Activated CD4-positive, alpha-beta T cell treated with anti-CD3 and anti-CD28 coated beads, Interleukin-2, amount 10 ng/mL, durations not matched to agents 7 days and 5 days (primary cell): Measurements from ENCODE around the gene ACADL. TPM values are rescaled to one million over a fixed set of nuclear protein-coding genes. Genes with fewer than 3 reads are reported as not detected.

Source experiments
- CTCF ChIA-PET: fragments of 350-600 bp; sonication (Branson Sonifier 250); formaldehyde crosslinking; loops from one replicate; lab custom pipeline; 2021; ENCODE audit warnings: antibody characterized with exemption; lab: Charles Lee
- POLR2A ChIA-PET: fragments of 350-600 bp; sonication (Branson Sonifier 250); formaldehyde crosslinking; loops from one replicate; lab custom pipeline; 2021; ENCODE audit warnings: antibody characterized with exemption; lab: Charles Lee
- DNase-seq: peaks from one replicate; pipeline ENCODE4 v3.0.0-alpha.2; 2020
- H3K27ac Mint-ChIP-seq: one replicate; pipeline ENCODE4 v1.8.0; 2021; ENCODE audit warnings: mild to moderate bottlenecking, moderate library complexity, mixed read lengths
- H3K27me3 Mint-ChIP-seq: one replicate; pipeline ENCODE4 v1.8.0; 2021; ENCODE audit warnings: mixed read lengths
- H3K36me3 Mint-ChIP-seq: one replicate; pipeline ENCODE4 v1.8.0; 2021; ENCODE audit warnings: low read depth, mixed read lengths
- H3K4me1 Mint-ChIP-seq: one replicate; pipeline ENCODE4 v1.8.0; 2021; ENCODE audit warnings: mixed read lengths
- H3K4me3 Mint-ChIP-seq: one replicate; pipeline ENCODE4 v1.8.0; 2021; ENCODE audit warnings: mild to moderate bottlenecking, moderate library complexity, mixed read lengths
- H3K9me3 Mint-ChIP-seq: one replicate; pipeline ENCODE4 v1.8.0; 2021; ENCODE audit warnings: mixed read lengths
- total RNA-seq, 2 experiments: library from RNA; stranded (reverse); gene quantifications; one replicate each; pipeline ENCODE4 v1.2.3, GENCODE V29; 2021

The ACADL gene
- not detected for total RNA-seq

DNA sequence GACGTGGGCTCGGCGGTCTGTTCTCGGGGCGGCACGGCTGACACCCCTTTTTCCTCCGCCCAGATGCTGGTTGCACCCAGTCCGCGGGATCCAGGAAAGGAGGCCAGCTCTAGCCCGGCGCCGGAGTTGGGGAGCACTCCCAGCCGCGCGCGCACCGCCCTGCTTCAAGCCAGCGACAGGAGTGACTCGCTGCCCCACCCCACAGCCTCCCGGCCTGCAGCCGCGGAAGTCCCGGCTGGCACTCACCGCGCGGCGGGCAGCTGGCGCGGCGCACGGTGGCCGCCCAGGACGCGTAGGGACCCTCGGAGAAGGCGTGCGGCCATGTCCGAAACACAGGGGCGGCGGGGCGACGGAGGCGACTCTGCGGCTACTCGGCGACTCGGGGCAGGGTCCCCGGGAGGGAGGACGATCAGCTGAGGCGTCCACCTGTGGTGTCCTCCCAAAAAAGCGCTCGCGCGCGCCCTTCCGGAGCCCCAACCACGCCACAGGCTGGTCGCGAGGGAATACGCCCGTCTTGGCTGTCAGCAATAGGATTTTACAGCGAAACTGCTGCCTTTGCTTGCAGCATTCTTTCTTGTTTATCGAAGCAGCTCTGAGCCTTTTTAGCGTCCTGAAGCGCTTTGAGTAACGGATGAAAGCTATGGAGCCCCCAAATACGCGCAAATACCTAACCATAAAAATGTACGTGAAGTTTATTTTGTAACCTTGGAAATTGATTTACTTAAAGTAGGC is at the start of gene ACADL:
ACADL (minus strand) TSS at position 507 of the 732 bp plus-strand sequence; CDS start at position 323, 184 bp downstream.
- CTCF ChIA-PET, result interaction anchor here (0.5 kb wide), 1 partner anchor 24 kb away, joined by 3 read pairs; no protein-coding TSS in a partner anchor
- H3K4me1 Mint-ChIP-seq, result peaks cover 4% of the 10 kb centered on the region
- H3K36me3 Mint-ChIP-seq, result no peaks in the 10 kb centered on the region
- no peak within 1 kb of the TSS for H3K27ac Mint-ChIP-seq
- H3K4me3 Mint-ChIP-seq, result peak within 1 kb of the TSS; percentile 4
- peaks cover 57% of the 10 kb centered on the region for H3K27me3 Mint-ChIP-seq
- DNase-seq, result no peak
- POLR2A ChIA-PET, result no interaction called here
- H3K9me3 Mint-ChIP-seq, result no peaks in the 10 kb centered on the region

DNA sequence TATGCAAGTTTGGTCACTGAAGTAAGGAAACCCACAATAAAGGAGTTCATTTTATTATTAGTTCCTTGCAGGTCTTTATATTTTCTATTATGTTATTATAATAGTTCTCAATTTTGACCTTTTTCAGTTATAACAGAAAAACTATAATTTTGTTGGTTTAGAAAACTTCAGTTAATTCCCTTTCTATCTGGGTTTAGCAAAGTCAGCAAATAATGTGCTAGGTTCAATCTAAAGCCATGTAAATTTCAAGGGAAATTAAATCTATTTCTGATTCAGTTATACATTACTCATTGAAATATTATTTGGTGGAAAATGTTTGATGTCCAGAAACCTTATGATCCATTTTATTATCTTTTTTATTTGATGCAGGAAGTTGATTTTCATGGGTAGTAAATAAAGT is 46.1 kb upstream of the ACADL start:
- H3K4me3 Mint-ChIP-seq, result no peak overlapping the region
- no peaks in the 10 kb centered on the region for H3K4me1 Mint-ChIP-seq
- peaks cover 2% of the 10 kb centered on the region for H3K27me3 Mint-ChIP-seq
- H3K9me3 Mint-ChIP-seq, result peaks cover 2% of the 10 kb centered on the region
- ChIA-PET CTCF (no interaction called here), POLR2A (no interaction called here)
- H3K36me3 Mint-ChIP-seq, result no peaks in the 10 kb centered on the region
- no peak overlapping the region for H3K27ac Mint-ChIP-seq
- no peak for DNase-seq

DNA sequence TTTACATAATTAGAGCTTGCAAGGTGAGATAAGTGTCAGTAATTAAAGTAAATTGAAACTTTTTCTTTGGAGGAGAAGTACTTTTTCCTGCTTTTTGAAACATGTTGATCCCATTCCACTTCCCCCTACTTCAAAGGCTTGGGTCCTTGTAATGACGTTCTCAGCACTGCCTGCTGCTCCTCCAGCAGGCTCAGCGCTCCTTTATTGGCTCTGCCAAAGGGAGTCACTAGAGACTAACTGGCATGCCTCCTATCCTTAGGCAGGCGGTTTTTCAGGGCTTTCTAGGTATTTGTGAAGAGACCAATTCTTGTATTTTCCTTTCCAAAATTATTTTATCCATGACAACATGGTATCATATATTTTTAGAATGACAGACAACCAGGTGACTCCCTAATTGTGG is 43.9 kb upstream of the ACADL start:
- Mint-ChIP-seq H3K36me3 (no peaks in the 10 kb centered on the region), H3K27me3 (peaks cover 2% of the 10 kb centered on the region), H3K9me3 (peaks cover 2% of the 10 kb centered on the region), H3K4me1 (no peaks in the 10 kb centered on the region), H3K27ac (no peak overlapping the region), H3K4me3 (no peak overlapping the region)
- ChIA-PET CTCF (no interaction called here), POLR2A (no interaction called here)
- DNase-seq, result no peak

DNA sequence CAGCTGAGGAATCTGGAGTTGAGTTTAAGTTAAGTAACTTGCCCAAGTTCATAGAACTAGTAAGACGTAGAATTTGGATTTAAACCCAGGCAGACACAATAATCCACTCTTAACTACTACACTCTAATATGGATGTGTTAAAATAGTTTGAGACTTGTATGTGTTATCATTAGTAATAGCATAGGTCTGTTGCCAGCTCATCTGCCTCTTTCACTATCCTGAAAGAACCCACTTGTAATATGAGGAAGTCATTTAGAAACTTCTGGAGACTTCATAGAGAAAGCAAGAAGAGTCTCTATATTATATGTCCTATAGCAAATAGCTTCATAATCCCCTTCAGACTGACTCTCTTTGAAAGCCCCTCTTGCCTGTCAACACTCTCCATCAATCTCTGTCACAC is 43.0 kb upstream of the ACADL start:
- DNase-seq, result no peak
- Mint-ChIP-seq H3K27ac (no peak overlapping the region), H3K9me3 (no peaks in the 10 kb centered on the region), H3K27me3 (peaks cover 2% of the 10 kb centered on the region), H3K4me1 (no peaks in the 10 kb centered on the region), H3K36me3 (no peaks in the 10 kb centered on the region), H3K4me3 (no peak overlapping the region)
- CTCF ChIA-PET, result no interaction called here
- POLR2A ChIA-PET, result interaction anchor here (0.6 kb wide), 1 partner anchor 1868 kb away, joined by 3 read pairs; no protein-coding TSS in a partner anchor

DNA sequence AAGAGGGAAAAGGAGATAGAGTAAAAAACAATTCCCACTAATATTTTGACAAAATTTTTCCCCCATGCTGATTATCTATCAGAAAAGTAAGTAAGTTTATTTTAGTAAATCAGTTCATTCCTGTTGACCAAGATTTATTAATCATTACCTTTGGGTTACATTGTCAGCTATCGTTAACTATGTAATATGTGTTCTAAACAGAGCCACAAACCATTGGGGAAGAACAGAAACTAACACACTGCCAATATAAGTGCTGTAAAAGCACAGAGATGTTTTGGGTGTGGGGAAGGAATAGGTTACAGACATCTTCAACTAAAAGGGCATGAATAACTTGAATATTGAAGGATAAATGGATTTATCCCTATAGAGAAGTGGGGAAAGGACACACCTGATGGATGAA is 42.5 kb upstream of the ACADL start:
- no peak overlapping the region for H3K4me3 Mint-ChIP-seq
- CTCF ChIA-PET, result no interaction called here
- H3K4me1 Mint-ChIP-seq, result no peaks in the 10 kb centered on the region
- H3K27ac Mint-ChIP-seq, result no peak overlapping the region
- no peaks in the 10 kb centered on the region for H3K36me3 Mint-ChIP-seq
- peaks cover 2% of the 10 kb centered on the region for H3K27me3 Mint-ChIP-seq
- POLR2A ChIA-PET, result no interaction called here
- no peaks in the 10 kb centered on the region for H3K9me3 Mint-ChIP-seq
- DNase-seq, result no peak

DNA sequence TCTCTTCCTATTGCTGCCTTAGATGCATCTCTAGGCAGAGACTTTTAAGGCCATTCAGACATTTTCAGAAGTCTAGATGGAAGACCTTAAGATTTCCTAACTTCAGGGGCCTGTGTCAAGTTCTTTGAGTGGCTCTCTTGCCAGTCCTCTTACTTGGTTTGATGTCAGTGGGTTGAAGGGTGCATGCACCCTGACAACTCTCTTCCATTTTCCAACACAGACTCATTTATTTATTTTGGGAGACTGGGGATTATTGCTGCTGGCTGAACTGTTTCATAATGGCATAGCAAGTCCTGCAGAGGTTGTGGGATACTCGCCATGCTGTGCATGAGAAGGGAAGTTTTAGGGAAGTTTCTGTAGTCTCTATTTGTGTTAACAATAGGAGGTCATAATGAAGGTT is 39.0 kb upstream of the ACADL start:
- DNase-seq, result no peak
- CTCF ChIA-PET, result no interaction called here
- POLR2A ChIA-PET, result no interaction called here
- Mint-ChIP-seq H3K27ac (no peak overlapping the region), H3K4me1 (no peaks in the 10 kb centered on the region), H3K36me3 (no peaks in the 10 kb centered on the region), H3K27me3 (peaks cover 2% of the 10 kb centered on the region), H3K4me3 (no peak overlapping the region), H3K9me3 (no peaks in the 10 kb centered on the region)

DNA sequence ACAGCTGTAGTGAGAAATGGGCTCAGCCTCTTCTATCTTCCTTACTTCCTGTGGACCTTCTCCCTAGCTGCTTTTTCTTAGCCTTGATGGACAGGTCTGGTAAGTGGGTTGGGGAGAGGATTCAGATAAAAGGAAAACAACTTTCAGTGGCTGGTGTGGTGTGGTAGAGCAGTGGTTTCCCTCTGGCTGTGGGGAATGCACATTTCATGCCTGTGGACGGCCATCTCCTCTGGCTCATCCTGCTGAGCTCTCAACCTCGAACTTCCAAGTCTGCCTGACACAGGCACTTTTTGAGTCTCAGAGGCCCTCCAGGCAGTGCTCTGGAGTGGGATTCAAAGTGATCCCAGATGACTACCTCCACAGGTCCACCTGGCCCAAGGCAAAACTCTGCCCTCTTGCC is 38.6 kb upstream of the ACADL start:
- Mint-ChIP-seq H3K4me1 (no peaks in the 10 kb centered on the region), H3K27ac (no peak overlapping the region), H3K4me3 (no peak overlapping the region), H3K9me3 (no peaks in the 10 kb centered on the region), H3K36me3 (no peaks in the 10 kb centered on the region), H3K27me3 (peaks cover 2% of the 10 kb centered on the region)
- POLR2A ChIA-PET, result no interaction called here
- CTCF ChIA-PET, result no interaction called here
- no peak for DNase-seq

DNA sequence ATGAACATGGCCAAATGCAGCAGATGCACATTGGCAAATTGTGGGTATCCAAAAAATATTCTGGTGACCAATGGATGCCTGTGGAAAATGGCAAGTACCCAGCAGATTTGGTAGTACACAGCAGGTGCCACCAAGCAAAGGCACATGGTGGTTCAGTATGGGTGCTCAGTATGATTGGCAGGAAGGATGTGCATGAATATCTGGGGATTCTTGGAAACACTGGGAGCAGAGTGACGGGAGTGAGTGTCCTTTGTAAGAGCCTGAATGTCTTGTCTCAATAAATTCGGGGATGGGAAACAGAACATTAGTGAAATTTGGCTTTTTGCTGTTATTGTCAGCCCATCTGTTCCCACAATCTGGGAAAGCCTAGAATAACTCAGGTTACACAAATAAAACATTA is 36.8 kb upstream of the ACADL start:
- no peaks in the 10 kb centered on the region for H3K36me3 Mint-ChIP-seq
- no peak overlapping the region for H3K27ac Mint-ChIP-seq
- H3K27me3 Mint-ChIP-seq, result no peaks in the 10 kb centered on the region
- POLR2A ChIA-PET, result no interaction called here
- CTCF ChIA-PET, result no interaction called here
- no peaks in the 10 kb centered on the region for H3K9me3 Mint-ChIP-seq
- DNase-seq, result no peak
- no peak overlapping the region for H3K4me3 Mint-ChIP-seq
- H3K4me1 Mint-ChIP-seq, result no peaks in the 10 kb centered on the region

DNA sequence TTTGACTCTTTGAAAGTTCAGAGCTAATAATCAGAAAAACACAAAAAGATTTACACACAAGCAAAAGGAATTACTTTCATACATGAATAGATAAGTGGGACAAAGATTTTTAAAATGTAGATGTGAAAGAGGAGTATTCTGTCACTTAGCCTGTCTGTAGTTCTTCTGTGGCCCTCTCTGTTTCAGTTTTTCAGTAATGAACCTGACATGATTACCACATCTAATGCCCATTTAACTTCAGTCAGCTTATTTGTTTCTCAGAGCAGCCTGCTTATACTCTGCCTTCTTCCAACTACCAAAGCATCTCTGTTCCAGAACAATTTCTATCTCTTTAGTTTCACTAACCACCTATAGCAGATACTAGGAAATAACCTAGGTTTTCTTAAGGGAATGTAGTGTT is 34.4 kb upstream of the ACADL start:
- POLR2A ChIA-PET, result no interaction called here
- no peaks in the 10 kb centered on the region for H3K4me1 Mint-ChIP-seq

DNA sequence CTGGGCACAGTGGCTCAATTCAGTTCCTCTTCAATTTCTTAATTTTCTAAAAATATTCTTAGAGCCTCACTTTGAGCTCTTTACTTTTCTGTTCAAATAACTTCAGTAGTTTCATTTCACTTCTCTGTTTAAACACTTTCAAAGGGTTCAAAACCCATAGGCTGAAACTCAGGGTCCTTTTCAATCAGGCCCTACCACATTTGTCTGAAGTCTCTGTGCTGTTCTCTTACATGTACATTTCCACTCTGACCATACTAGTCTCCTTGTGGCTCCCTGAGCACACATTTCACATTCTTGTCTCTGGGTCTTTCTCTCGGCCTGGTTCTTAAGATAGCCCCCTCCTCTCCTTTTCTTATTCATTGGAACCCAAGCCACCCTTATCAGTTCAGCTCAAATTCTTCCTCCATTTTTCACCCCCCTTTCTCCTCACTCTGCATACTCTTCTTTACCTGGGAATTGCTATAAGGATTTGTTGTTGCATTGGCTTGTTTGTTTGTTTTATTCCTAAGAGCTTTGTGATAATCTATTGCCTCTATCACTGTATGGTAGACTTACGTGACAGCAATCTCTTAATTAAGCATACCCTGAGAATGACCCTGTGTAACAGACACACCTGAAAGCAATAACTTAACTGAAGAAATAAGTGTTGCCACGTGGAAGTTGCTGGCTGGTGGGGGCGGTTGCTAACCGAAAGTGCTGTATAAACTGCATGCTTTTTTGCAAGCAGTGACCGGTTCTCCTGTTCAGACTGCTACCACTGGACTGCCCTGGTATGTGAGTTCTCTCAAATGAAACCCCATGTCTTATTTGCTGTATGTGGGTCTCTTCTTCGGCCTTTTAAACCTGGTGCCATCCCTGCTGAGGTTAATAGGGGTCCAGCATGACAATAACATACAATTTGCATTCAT is 27.7 kb upstream of the ACADL start:
- Mint-ChIP-seq H3K27me3 (no peaks in the 10 kb centered on the region), H3K27ac (no peak overlapping the region), H3K4me3 (no peak overlapping the region), H3K9me3 (no peaks in the 10 kb centered on the region), H3K36me3 (no peaks in the 10 kb centered on the region), H3K4me1 (no peaks in the 10 kb centered on the region)
- CTCF ChIA-PET, result no interaction called here
- POLR2A ChIA-PET, result no interaction called here
- DNase-seq, result no peak

More for the DNA sequence above, 34.4 kb upstream of the ACADL start:
- H3K4me3 Mint-ChIP-seq, result no peak overlapping the region
- no peaks in the 10 kb centered on the region for H3K9me3 Mint-ChIP-seq
- DNase-seq, result no peak
- H3K36me3 Mint-ChIP-seq, result no peaks in the 10 kb centered on the region
- CTCF ChIA-PET, result no interaction called here
- no peaks in the 10 kb centered on the region for H3K27me3 Mint-ChIP-seq
- H3K27ac Mint-ChIP-seq, result no peak overlapping the region

DNA sequence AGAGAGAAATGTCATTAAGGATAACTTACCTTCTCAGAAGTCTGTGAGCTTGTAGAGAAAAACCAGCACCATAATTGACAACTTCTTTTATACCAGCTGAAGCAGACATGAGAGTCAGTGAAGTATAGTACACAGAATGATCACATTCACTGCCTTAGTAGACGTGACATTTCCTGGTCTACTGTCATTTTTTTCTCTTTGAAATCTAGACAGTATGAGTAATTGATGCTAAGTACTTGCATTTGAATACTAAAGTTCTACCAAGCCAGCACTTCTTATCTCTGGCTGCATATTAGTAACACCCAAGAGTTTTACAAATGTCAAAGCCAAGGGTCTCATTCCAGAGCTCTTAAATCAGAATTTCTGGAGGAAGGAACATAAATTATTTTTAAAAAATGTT is 25.4 kb upstream of the ACADL start:
- CTCF ChIA-PET, result no interaction called here
- no peaks in the 10 kb centered on the region for H3K36me3 Mint-ChIP-seq
- H3K27me3 Mint-ChIP-seq, result no peaks in the 10 kb centered on the region
- H3K4me1 Mint-ChIP-seq, result no peaks in the 10 kb centered on the region
- POLR2A ChIA-PET, result no interaction called here
- DNase-seq, result no peak
- no peak overlapping the region for H3K4me3 Mint-ChIP-seq
- no peaks in the 10 kb centered on the region for H3K9me3 Mint-ChIP-seq
- no peak overlapping the region for H3K27ac Mint-ChIP-seq

DNA sequence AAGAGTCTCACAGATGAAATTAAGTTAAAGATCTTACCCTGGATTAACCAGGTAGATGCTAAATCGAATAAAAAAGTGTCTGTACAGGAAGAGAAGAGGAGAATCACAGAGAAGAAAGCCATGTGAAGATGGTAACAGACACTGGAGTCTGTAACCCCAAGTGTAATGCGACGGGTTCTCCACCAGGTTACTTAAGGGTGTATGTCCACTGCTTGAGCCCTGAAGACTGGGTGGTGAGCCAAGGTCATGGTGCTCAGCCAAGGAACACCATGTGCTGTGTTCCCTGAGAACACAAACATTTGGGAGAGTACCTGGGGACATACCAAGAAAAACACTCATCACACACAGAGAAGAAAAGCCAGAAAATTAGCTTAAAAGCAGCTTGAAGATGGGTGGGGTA is 8.2 kb upstream of the ACADL start:
- H3K4me1 Mint-ChIP-seq, result no peaks in the 10 kb centered on the region
- H3K4me3 Mint-ChIP-seq, result no peak overlapping the region
- ChIA-PET CTCF (no interaction called here), POLR2A (no interaction called here)
- H3K36me3 Mint-ChIP-seq, result no peaks in the 10 kb centered on the region
- H3K27me3 Mint-ChIP-seq, result peaks cover 22% of the 10 kb centered on the region
- no peak overlapping the region for H3K27ac Mint-ChIP-seq
- DNase-seq, result no peak
- no peaks in the 10 kb centered on the region for H3K9me3 Mint-ChIP-seq

DNA sequence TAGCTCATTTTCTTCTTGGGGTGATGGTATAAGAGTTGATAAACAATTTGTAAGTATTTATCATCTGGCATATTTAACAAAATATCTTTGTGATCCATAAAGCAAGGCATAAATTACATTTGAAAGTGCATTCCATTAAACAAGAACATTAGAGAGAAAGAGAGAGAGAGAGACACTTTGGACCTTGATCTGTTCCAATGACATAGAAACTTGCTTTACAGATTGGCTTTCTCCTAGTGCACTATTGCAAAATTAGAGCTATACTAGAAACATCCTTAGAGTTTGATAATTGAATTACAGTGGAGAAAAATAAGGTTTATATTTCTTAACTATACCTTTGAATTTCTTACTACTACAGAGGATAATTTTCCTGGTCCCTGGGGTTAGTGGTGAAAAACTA is 5.7 kb upstream of the ACADL start:
- no peaks in the 10 kb centered on the region for H3K9me3 Mint-ChIP-seq
- H3K36me3 Mint-ChIP-seq, result no peaks in the 10 kb centered on the region
- H3K4me1 Mint-ChIP-seq, result no peaks in the 10 kb centered on the region
- no peak for DNase-seq
- no peak overlapping the region for H3K27ac Mint-ChIP-seq
- no peak overlapping the region for H3K4me3 Mint-ChIP-seq
- ChIA-PET CTCF (no interaction called here), POLR2A (no interaction called here)
- peaks cover 33% of the 10 kb centered on the region for H3K27me3 Mint-ChIP-seq
